CD4-positive, CD25-positive, alpha-beta regulatory T cell (primary cell): Measurements from ENCODE around the gene ZCCHC12. TPM values are rescaled to one million over a fixed set of nuclear protein-coding genes. Genes with fewer than 3 reads are reported as not detected.
A peak's percentile ranks its signal among the peaks of the same experiment; 100 is the strongest.

Source experiments
- ATAC-seq, 2 donors: fragments of 150-1000 bp; cut with Tn5 transposase; one replicate each; pipeline ENCODE4 v1.10.0; 2021; ENCODE audit warnings: low read depth in 2 of 2, moderate number of reproducible peaks in 2 of 2, moderate library complexity in 1 of 2
- DNase-seq, 3 donors: peaks; one replicate each; pipeline versions ENCODE4 v3.0.0 to v3.0.0-alpha.2; 2012 to 2022; ENCODE audit warnings: mixed read lengths in 1 of 3
- H3K27ac ChIP-seq: one replicate; pipeline ENCODE4 v1.7.0; 2013; ENCODE audit warnings: mild to moderate bottlenecking, low read length; ENCODE audit not compliant: insufficient read depth, poor library complexity, severe bottlenecking
- H3K27me3 ChIP-seq: one replicate; pipeline ENCODE4 v1.7.0; 2013; ENCODE audit warnings: low read length; ENCODE audit not compliant: control insufficient read depth, insufficient read depth
- H3K36me3 ChIP-seq: one replicate; pipeline ENCODE4 v1.7.0; 2013; ENCODE audit warnings: mild to moderate bottlenecking, low read length, moderate library complexity; ENCODE audit not compliant: control insufficient read depth, insufficient read depth
- H3K4me1 ChIP-seq: 2 replicates; pipeline ENCODE4 v1.7.0; 2013; ENCODE audit warnings: mild to moderate bottlenecking, low read length; ENCODE audit not compliant: insufficient read depth, control insufficient read depth, poor library complexity, severe bottlenecking
- H3K4me3 ChIP-seq: one replicate; pipeline ENCODE4 v1.7.0; 2013; ENCODE audit warnings: low read depth, mild to moderate bottlenecking, low read length, moderate library complexity
- H3K9me3 ChIP-seq, 2 experiments: 1 replicate in 1 of 2; 2 replicates in 1 of 2; pipeline ENCODE4 v1.7.0; 2013; ENCODE audit warnings: low read length in 2 of 2, mild to moderate bottlenecking in 1 of 2, moderate library complexity in 1 of 2; ENCODE audit not compliant: control insufficient read depth in 2 of 2
- H3K27ac Mint-ChIP-seq, 3 donors: one replicate each; pipeline ENCODE4 v1.8.0; 2020 to 2022; ENCODE audit warnings: mild to moderate bottlenecking in 3 of 3, mixed read lengths in 3 of 3, moderate library complexity in 2 of 3
- H3K27me3 Mint-ChIP-seq: one replicate; pipeline ENCODE4 v1.8.0; 2022; ENCODE audit warnings: mild to moderate bottlenecking, mixed read lengths
- H3K36me3 Mint-ChIP-seq: one replicate; pipeline ENCODE4 v1.8.0; 2020; ENCODE audit warnings: mixed read lengths
- H3K4me1 Mint-ChIP-seq, 4 donors: one replicate each; pipeline ENCODE4 v1.8.0; 2020 to 2022; ENCODE audit warnings: mixed read lengths in 4 of 4, mild to moderate bottlenecking in 1 of 4
- H3K4me3 Mint-ChIP-seq, 4 donors: one replicate each; pipeline ENCODE4 v1.8.0; 2020 to 2022; ENCODE audit warnings: mild to moderate bottlenecking in 4 of 4, mixed read lengths in 4 of 4, moderate library complexity in 3 of 4
- H3K9me3 Mint-ChIP-seq, 7 donors: one replicate each; pipeline ENCODE4 v1.8.0; 2020 to 2022; ENCODE audit warnings: mixed read lengths in 7 of 7, mild to moderate bottlenecking in 3 of 7, moderate library complexity in 2 of 7
- polyA plus RNA-seq, 4 donors: library from polyadenylated mRNA; unstranded; fragments of 300-500 nt; fragmentation: Illumina TruSeq; gene quantifications; one replicate each; pipeline ENCODE4 v1.2.3, GENCODE V29; 2021
- total RNA-seq: library from RNA; stranded (reverse); gene quantifications from one replicate; pipeline ENCODE4 v1.2.3, GENCODE V29; 2022

ZCCHC12 gene
- total and polyA plus RNA-seq, 5 donors from 2014 or later = 0.17 to 0.32 (median 0.28) TPM; not detected in 2

DNA sequence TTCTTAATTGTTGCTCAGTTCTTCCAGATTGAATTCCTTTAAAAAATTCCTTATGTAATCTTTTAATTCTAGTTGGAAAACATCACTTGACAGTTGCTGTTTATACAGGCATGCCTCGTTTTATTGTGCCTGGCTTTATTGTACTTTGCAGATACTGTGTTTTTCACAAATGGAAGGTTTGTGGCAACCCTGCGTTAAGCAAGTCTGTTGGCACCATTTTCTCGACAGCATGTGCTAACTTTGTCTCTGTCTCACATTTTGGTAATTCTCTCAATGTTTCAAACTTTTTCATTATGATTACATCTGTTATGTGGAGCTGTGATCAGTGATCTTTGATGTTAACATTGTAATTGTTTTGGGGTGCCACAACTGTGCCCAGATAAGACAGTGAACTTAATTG is 33.4 kb downstream of the ZCCHC12 start:
- no peak for DNase-seq
- ATAC-seq = no peak
- peaks cover 4% of the 10 kb centered on the region for H3K27me3 Mint-ChIP-seq
- no peaks in the 10 kb centered on the region for H3K27me3 ChIP-seq
- no peaks in the 10 kb centered on the region for H3K9me3 ChIP-seq
- no peak overlapping the region for H3K27ac Mint-ChIP-seq
- no peak overlapping the region for H3K4me3 ChIP-seq
- H3K36me3 Mint-ChIP-seq = no peaks in the 10 kb centered on the region
- H3K9me3 Mint-ChIP-seq = peaks cover 0 to 1% (median 0%) of the 10 kb centered on the region in 7 donors
- no peaks in the 10 kb centered on the region for H3K36me3 ChIP-seq
- no peak overlapping the region for H3K27ac ChIP-seq
- no peaks in the 10 kb centered on the region for H3K4me1 ChIP-seq
- H3K4me1 Mint-ChIP-seq = no peaks in the 10 kb centered on the region
- H3K4me3 Mint-ChIP-seq = no peak overlapping the region

- no peaks in the 10 kb centered on the region for H3K4me1 Mint-ChIP-seq
- Histone ChIP-seq H3K9me3 (no peaks in the 10 kb centered on the region), H3K36me3 (no peaks in the 10 kb centered on the region), H3K4me1 (no peaks in the 10 kb centered on the region), H3K4me3 (no peak overlapping the region), H3K27ac (no peak overlapping the region), H3K27me3 (no peaks in the 10 kb centered on the region)
- no peak overlapping the region for H3K4me3 Mint-ChIP-seq
- peaks cover 0 to 1% (median 0%) of the 10 kb centered on the region in 7 donors for H3K9me3 Mint-ChIP-seq
- no peak for ATAC-seq
- H3K27me3 Mint-ChIP-seq = peaks cover 4% of the 10 kb centered on the region
- no peak for DNase-seq
- no peak overlapping the region for H3K27ac Mint-ChIP-seq
- H3K36me3 Mint-ChIP-seq = no peaks in the 10 kb centered on the region
Observed at GRCh38 chrX:118861338-118861737, 37.7 kb downstream of the ZCCHC12 start.

DNA sequence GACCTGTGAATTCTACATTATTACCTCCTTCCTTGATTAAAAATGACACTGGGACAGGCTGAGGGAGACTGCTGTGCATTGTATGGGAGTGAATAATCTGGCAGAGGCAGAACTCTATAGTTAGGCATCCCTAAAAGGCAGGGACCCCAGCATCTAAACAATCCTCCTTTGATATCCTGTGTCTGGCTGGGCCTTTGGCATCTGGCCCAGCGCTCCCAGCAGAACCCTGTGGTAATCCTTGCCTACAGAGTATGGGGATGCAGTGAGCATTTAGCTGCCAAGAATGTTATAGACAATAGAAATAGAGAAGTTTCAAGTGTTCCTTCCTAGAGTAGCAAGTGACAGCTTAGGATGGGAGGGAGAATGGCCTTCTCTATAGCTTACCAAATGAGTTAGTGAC is 38.5 kb downstream of the ZCCHC12 start:
- no peaks in the 10 kb centered on the region for H3K4me1 Mint-ChIP-seq

GRCh38 chrX:118862979-118863378 is 39.4 kb downstream of the ZCCHC12 start:
- ATAC-seq (no peak), DNase-seq (no peak)
- no peaks in the 10 kb centered on the region for H3K4me1 Mint-ChIP-seq
- no peak overlapping the region for H3K4me3 ChIP-seq
- peaks cover 4% of the 10 kb centered on the region for H3K27me3 Mint-ChIP-seq
- H3K9me3 Mint-ChIP-seq = peaks cover 0 to 1% (median 0%) of the 10 kb centered on the region in 7 donors
- H3K27me3 ChIP-seq = no peaks in the 10 kb centered on the region
- no peak overlapping the region for H3K4me3 Mint-ChIP-seq
- H3K27ac Mint-ChIP-seq = peak overlapping the region in 1 of 3 donors; percentile 67
- no peaks in the 10 kb centered on the region for H3K9me3 ChIP-seq
- H3K27ac ChIP-seq = no peak overlapping the region
- no peaks in the 10 kb centered on the region for H3K36me3 Mint-ChIP-seq
- H3K4me1 ChIP-seq = no peaks in the 10 kb centered on the region
- no peaks in the 10 kb centered on the region for H3K36me3 ChIP-seq

More for the DNA sequence above, 38.5 kb downstream of the ZCCHC12 start:
- Histone ChIP-seq H3K36me3 (no peaks in the 10 kb centered on the region), H3K27me3 (no peaks in the 10 kb centered on the region), H3K9me3 (no peaks in the 10 kb centered on the region), H3K4me3 (no peak overlapping the region), H3K4me1 (no peaks in the 10 kb centered on the region), H3K27ac (no peak overlapping the region)
- ATAC-seq = no peak
- peaks cover 4% of the 10 kb centered on the region for H3K27me3 Mint-ChIP-seq
- DNase-seq = no peak
- H3K36me3 Mint-ChIP-seq = no peaks in the 10 kb centered on the region
- H3K4me3 Mint-ChIP-seq = no peak overlapping the region
- H3K27ac Mint-ChIP-seq = no peak overlapping the region
- H3K9me3 Mint-ChIP-seq = peaks cover 0 to 1% (median 0%) of the 10 kb centered on the region in 7 donors

DNA sequence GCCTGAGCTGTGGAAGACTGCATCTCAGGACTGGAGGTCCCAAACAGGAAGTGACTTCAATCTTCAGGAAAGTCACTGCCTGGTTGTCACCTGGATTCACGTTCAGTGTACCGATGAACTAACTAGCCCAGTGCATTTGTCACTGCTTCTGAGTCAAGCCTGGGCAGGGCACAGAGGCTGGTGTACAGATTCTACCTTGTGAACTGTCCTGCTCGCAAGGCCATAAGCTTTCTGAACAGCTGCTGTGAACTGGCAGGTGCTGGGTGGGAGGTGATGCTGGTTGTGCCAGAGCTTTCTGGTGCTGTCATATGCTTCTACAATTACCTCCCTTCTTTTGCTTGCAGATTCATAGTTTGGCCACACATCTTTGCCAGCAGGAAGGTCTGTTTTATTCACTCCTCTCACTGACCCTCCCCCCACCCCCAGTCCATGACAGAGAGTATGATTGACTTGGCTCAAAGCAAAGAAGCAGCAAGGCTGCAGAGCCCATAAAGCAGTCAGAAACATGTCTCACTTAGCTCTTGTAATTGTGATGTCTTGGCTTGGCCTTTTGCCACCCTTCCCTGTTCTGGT is 40.5 kb downstream of the ZCCHC12 start:
- DNase-seq = no peak
- Mint-ChIP-seq H3K27me3 (peaks cover 2% of the 10 kb centered on the region), H3K4me3 (no peak overlapping the region), H3K36me3 (no peaks in the 10 kb centered on the region), H3K27ac (no peak overlapping the region), H3K9me3 (peaks cover 0 to 1% (median 0%) of the 10 kb centered on the region in 7 donors), H3K4me1 (no peaks in the 10 kb centered on the region)
- ATAC-seq = no peak
- Histone ChIP-seq H3K36me3 (no peaks in the 10 kb centered on the region), H3K4me3 (no peak overlapping the region), H3K4me1 (no peaks in the 10 kb centered on the region), H3K9me3 (no peaks in the 10 kb centered on the region), H3K27ac (no peak overlapping the region), H3K27me3 (no peaks in the 10 kb centered on the region)

- Histone ChIP-seq H3K27ac (no peak overlapping the region), H3K4me3 (no peak overlapping the region), H3K4me1 (no peaks in the 10 kb centered on the region), H3K36me3 (no peaks in the 10 kb centered on the region), H3K27me3 (no peaks in the 10 kb centered on the region), H3K9me3 (no peaks in the 10 kb centered on the region)
- Mint-ChIP-seq H3K36me3 (no peaks in the 10 kb centered on the region), H3K9me3 (no peaks in the 10 kb centered on the region), H3K4me1 (no peaks in the 10 kb centered on the region), H3K27ac (no peak overlapping the region), H3K27me3 (no peaks in the 10 kb centered on the region), H3K4me3 (no peak overlapping the region)
- ATAC-seq (no peak), DNase-seq (no peak)
Observed at GRCh38 chrX:118865231-118865630, 41.6 kb downstream of the ZCCHC12 start.

GRCh38 chrX:118867251-118867650 is 43.6 kb downstream of the ZCCHC12 start:
- Mint-ChIP-seq H3K4me1 (no peaks in the 10 kb centered on the region), H3K27ac (no peak overlapping the region), H3K9me3 (no peaks in the 10 kb centered on the region), H3K36me3 (no peaks in the 10 kb centered on the region), H3K4me3 (no peak overlapping the region), H3K27me3 (no peaks in the 10 kb centered on the region)
- no peaks in the 10 kb centered on the region for H3K36me3 ChIP-seq
- no peak overlapping the region for H3K27ac ChIP-seq
- ATAC-seq = no peak
- no peak for DNase-seq
- no peaks in the 10 kb centered on the region for H3K9me3 ChIP-seq
- no peaks in the 10 kb centered on the region for H3K27me3 ChIP-seq
- no peaks in the 10 kb centered on the region for H3K4me1 ChIP-seq
- H3K4me3 ChIP-seq = no peak overlapping the region

DNA sequence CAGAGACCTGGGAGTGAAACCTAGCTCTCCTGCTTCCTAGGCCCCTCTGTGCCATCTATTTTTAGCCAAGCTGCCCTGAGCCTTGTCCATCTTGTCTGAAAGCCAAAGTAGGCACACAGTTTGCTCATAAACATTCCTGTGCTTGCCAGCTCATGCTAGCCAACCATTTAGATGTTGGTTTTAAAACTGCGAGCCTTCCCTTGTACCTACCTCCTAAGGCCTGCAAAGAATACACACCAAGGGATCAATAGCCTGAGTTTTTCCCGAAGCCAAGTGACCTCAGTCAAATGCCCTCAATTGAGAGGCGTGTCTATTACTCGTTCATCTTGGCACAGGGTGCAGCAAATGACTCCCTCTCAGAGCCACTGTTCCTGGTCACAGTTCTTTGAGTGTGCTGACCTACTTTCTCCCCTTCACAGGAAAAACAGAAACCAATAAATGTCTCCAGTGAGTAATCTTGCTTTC is 48.5 kb downstream of the ZCCHC12 start:
- Histone ChIP-seq H3K27me3 (no peaks in the 10 kb centered on the region), H3K4me1 (no peaks in the 10 kb centered on the region), H3K27ac (no peak overlapping the region), H3K4me3 (no peak overlapping the region), H3K36me3 (no peaks in the 10 kb centered on the region), H3K9me3 (no peaks in the 10 kb centered on the region)
- ATAC-seq (no peak), DNase-seq (no peak)
- Mint-ChIP-seq H3K27me3 (no peaks in the 10 kb centered on the region), H3K4me3 (no peak overlapping the region), H3K9me3 (no peaks in the 10 kb centered on the region), H3K27ac (no peak overlapping the region), H3K4me1 (no peaks in the 10 kb centered on the region), H3K36me3 (no peaks in the 10 kb centered on the region)
